Stimulated activated CD8-positive, alpha-beta memory T cell treated with anti-CD3 and anti-CD28 coated beads, Interleukin-12 subunit alpha, Interleukin-12 subunit beta, amount 100 ng/mL, for 24 hours (primary cell): ENCODE data around the gene TULP4.
"Not testable (repeated sequence)": the region's sequence is repeated elsewhere in the genome, so short reads cannot be mapped to it uniquely, and the experiment has no call there.

Source experiments
- DNase-seq: peaks from one replicate; pipeline ENCODE4 v3.0.0-alpha.2; 2020; ENCODE audit errors: extremely low read depth

TULP4 gene

GRCh38 chr6:158502263-158502950, 190.1 kb downstream of the TULP4 start:
- DNase-seq: no peak

GRCh38 chr6:158503222-158503621, 191.0 kb downstream of the TULP4 start:
- DNase-seq: no peak

GRCh38 chr6:158503846-158504245, 191.6 kb downstream of the TULP4 start:
- no peak for DNase-seq

- no peak for DNase-seq
Measured at GRCh38 chr6:158505194-158505593, 192.9 kb downstream of the TULP4 start.

- no peak for DNase-seq
Measured at GRCh38 chr6:158506601-158507000, 194.3 kb downstream of the TULP4 start.

- DNase-seq: no peak
Measured at GRCh38 chr6:158507174-158507573, 194.9 kb downstream of the TULP4 start.

GRCh38 chr6:158508450-158508849, 196.2 kb downstream of the TULP4 start:
- no peak for DNase-seq

GRCh38 chr6:158509465-158509864, 197.2 kb downstream of the TULP4 start:
- no peak for DNase-seq

- no peak for DNase-seq
Measured at GRCh38 chr6:158512809-158513208, 200.5 kb downstream of the TULP4 start.

GRCh38 chr6:158514176-158514575, 201.9 kb downstream of the TULP4 start:
- DNase-seq: no peak

- DNase-seq: no peak
Measured at GRCh38 chr6:158514991-158515390, 202.7 kb downstream of the TULP4 start.

- DNase-seq: no peak
Measured at GRCh38 chr6:158516098-158516497, 203.8 kb downstream of the TULP4 start.

- DNase-seq: no peak
Measured at GRCh38 chr6:158517038-158517437, 204.8 kb downstream of the TULP4 start.

GRCh38 chr6:158517581-158517980, 205.3 kb downstream of the TULP4 start:
- no peak for DNase-seq

GRCh38 chr6:158518191-158519127, 206.2 kb downstream of the TULP4 start:
- DNase-seq: no peak

GRCh38 chr6:158519300-158519699, 207.0 kb downstream of the TULP4 start:
- DNase-seq: no peak

- no peak for DNase-seq
Measured at GRCh38 chr6:158519761-158520160, 207.5 kb downstream of the TULP4 start.

- not testable (repeated sequence) for DNase-seq
Measured at GRCh38 chr6:158520975-158521374, 208.7 kb downstream of the TULP4 start.

GRCh38 chr6:158521759-158522158, 209.5 kb downstream of the TULP4 start:
- DNase-seq: no peak

- no peak for DNase-seq
Measured at GRCh38 chr6:158522616-158523015, 210.4 kb downstream of the TULP4 start.

- no peak for DNase-seq
Measured at GRCh38 chr6:158524311-158524710, 212.0 kb downstream of the TULP4 start.

- not testable (repeated sequence) for DNase-seq
Measured at GRCh38 chr6:158527858-158528257, 215.6 kb downstream of the TULP4 start.

GRCh38 chr6:158528826-158529225, 216.6 kb downstream of the TULP4 start:
- no peak for DNase-seq
